BLaER1 (cell line): ENCODE results near the gene GRM8.
A peak's percentile ranks its signal among the peaks of the same experiment; 100 is the strongest.

Source experiments
- H3K27ac ChIP-seq: shearing (Covaris generic); formaldehyde crosslinking; 2 replicates; pipeline ENCODE4 v1.8.1; 2022
- H3K27me3 ChIP-seq: shearing (Covaris generic); formaldehyde crosslinking; 2 replicates; pipeline ENCODE4 v1.8.1; 2022
- H3K36me3 ChIP-seq: shearing (Covaris generic); formaldehyde crosslinking; 2 replicates; pipeline ENCODE4 v1.8.1; 2022
- H3K4me1 ChIP-seq: shearing (Covaris generic); formaldehyde crosslinking; 2 replicates; pipeline ENCODE4 v1.8.1; 2022
- H3K4me2 ChIP-seq: shearing (Covaris generic); formaldehyde crosslinking; 2 replicates; pipeline ENCODE4 v1.8.1; 2022
- H3K4me3 ChIP-seq: shearing (Covaris generic); formaldehyde crosslinking; 2 replicates; pipeline ENCODE4 v1.8.1; 2022
- H3K9ac ChIP-seq: shearing (Covaris generic); formaldehyde crosslinking; 2 replicates; pipeline ENCODE4 v1.8.1; 2022
- H3K9me3 ChIP-seq: shearing (Covaris generic); formaldehyde crosslinking; 2 replicates; pipeline ENCODE4 v1.8.1; 2022
- H4K20me1 ChIP-seq: shearing (Covaris generic); formaldehyde crosslinking; 2 replicates; pipeline ENCODE4 v1.8.1; 2022
- Cebpa-rat ChIP-seq: shearing (Covaris generic); IDR thresholded peaks from 2 replicates; pipeline ENCODE4 v1.8.1; 2022

GRM8 gene

DNA sequence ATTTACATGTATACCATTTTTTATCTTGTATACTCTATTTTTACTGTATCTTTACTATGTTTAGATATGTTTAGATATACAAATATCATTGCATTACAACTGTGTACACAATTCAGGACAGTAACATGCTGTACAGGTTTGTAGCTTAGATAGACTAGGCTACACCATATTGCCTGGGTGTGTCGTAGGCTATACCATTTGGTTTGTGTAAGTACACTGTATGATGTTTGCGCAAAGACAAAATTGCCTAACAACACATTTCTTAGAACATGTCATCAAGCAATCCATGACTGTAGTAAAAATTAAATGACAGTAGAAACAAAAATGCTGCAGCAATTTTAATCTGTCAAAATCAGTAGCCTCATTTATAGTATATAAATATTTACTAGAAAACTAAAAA is 812.2 kb downstream of the GRM8 start:
- no peaks in the 10 kb centered on the region for H3K4me1 ChIP-seq
- no peaks in the 10 kb centered on the region for H3K27me3 ChIP-seq
- no peaks in the 10 kb centered on the region for H3K9me3 ChIP-seq
- H4K20me1 ChIP-seq: no peaks in the 10 kb centered on the region
- no peak overlapping the region for H3K9ac ChIP-seq
- no peak overlapping the region for H3K27ac ChIP-seq
- H3K4me3 ChIP-seq: no peak overlapping the region
- H3K4me2 ChIP-seq: no peak overlapping the region
- H3K36me3 ChIP-seq: no peaks in the 10 kb centered on the region
- TF ChIP-seq Cebpa-rat: no peak

DNA sequence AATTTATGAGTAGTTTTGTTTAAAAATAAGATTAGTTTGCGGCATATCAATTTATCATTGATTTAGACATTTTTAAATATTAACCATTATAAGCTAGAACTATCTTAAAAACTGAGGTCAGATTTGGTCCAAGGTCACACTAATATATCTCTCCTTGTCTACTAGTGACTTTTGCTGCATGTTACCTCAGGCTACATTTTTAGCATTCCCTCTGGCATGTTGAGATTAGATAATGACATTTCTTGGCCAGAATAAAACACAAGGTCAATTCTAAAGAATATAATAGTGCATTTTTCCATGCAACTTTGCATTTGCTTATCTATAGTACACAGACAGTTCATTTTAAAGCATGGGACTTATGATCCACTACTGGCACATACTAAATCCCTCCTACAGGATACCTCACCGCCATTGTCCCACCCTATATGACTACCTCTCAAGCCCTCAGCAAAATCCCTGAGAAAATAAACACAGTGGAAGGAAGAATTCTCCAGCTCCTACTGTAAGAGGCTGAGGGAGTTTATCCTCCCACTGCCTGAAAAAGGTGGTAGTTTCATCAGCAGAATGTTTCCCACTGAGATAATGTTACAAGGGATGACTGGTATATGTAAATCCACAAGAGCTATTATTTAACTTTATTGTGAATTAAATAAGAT is 816.4 kb downstream of the GRM8 start:
- no peaks in the 10 kb centered on the region for H3K4me1 ChIP-seq
- no peak overlapping the region for H3K9ac ChIP-seq
- no peak overlapping the region for H3K4me2 ChIP-seq
- H3K9me3 ChIP-seq: no peaks in the 10 kb centered on the region
- H3K4me3 ChIP-seq: no peak overlapping the region
- no peaks in the 10 kb centered on the region for H3K36me3 ChIP-seq
- no peak for TF ChIP-seq Cebpa-rat
- H3K27me3 ChIP-seq: no peaks in the 10 kb centered on the region
- H3K27ac ChIP-seq: no peak overlapping the region
- no peaks in the 10 kb centered on the region for H4K20me1 ChIP-seq

DNA sequence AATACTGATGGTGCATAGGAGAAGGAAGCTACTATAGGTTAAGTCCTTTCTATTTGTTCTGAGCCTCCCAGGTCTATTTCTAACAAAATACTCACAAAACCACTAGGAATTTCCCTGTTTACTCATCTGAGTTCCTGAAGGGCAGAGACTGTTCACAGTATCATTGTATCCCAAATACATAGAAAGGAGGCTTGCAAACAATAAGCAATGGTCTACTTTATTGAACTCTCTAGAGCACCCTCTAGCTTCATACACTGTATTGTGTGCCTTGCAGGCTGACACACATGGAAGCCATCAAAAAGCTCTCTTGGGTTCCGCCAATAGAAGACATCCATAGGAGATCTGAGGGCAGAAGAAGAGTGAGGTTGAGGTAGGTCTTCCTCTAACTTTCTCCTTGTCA is 826.1 kb downstream of the GRM8 start:
- Histone ChIP-seq H3K9me3 (no peaks in the 10 kb centered on the region), H3K4me2 (no peak overlapping the region), H3K9ac (no peak overlapping the region), H3K27ac (no peak overlapping the region), H3K4me1 (no peaks in the 10 kb centered on the region), H3K4me3 (no peak overlapping the region), H3K27me3 (no peaks in the 10 kb centered on the region), H3K36me3 (no peaks in the 10 kb centered on the region), H4K20me1 (no peaks in the 10 kb centered on the region)
- TF ChIP-seq Cebpa-rat: no peak

DNA sequence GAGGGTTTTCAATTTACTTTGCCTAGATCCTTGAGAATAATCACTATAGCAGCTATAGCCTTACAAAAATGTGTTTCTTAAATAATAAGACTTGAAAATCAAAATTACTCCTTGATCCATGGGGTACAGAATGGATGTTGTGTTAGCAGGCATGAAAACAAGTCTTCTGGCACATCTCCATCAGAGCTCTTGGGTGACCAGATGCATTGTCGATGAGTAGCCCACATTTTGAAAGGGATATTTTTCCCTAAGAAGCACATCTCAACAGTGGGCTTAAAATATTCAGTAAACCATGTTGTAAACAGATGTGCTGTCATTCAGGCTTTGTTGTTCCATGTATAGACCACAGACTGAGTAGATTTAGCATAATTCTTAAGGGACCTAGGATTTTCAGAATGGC is 827.8 kb downstream of the GRM8 start:
- no peak overlapping the region for H3K4me2 ChIP-seq
- H3K27me3 ChIP-seq: no peaks in the 10 kb centered on the region
- H3K36me3 ChIP-seq: no peaks in the 10 kb centered on the region
- no peak overlapping the region for H3K4me3 ChIP-seq
- no peak for TF ChIP-seq Cebpa-rat
- no peaks in the 10 kb centered on the region for H3K4me1 ChIP-seq
- H3K9ac ChIP-seq: no peak overlapping the region
- no peak overlapping the region for H3K27ac ChIP-seq
- H3K9me3 ChIP-seq: no peaks in the 10 kb centered on the region
- H4K20me1 ChIP-seq: no peaks in the 10 kb centered on the region

DNA sequence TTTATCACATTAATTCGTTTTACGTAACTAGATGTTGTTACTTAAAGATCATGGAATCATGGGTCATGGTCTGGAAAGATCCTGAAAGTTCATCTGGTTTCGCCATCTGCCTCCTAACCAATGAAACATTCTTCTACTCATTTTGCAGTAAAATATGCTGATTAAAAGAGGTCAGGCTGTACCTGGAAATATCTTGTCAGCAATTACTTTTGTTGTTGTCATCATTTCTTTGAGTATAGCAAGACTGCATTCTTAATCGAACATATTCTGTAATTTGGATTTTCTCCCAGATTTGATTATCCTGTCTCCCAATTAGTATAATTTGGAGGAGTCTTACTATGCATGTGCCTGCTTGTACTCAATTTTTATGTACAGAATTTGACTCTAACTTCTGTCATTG is 833.7 kb downstream of the GRM8 start:
- no peaks in the 10 kb centered on the region for H3K9me3 ChIP-seq
- no peaks in the 10 kb centered on the region for H3K27me3 ChIP-seq
- H3K27ac ChIP-seq: no peak overlapping the region
- TF ChIP-seq Cebpa-rat: no peak
- no peaks in the 10 kb centered on the region for H3K36me3 ChIP-seq
- H4K20me1 ChIP-seq: no peaks in the 10 kb centered on the region
- H3K9ac ChIP-seq: no peak overlapping the region
- H3K4me1 ChIP-seq: no peaks in the 10 kb centered on the region
- H3K4me3 ChIP-seq: no peak overlapping the region
- no peak overlapping the region for H3K4me2 ChIP-seq

DNA sequence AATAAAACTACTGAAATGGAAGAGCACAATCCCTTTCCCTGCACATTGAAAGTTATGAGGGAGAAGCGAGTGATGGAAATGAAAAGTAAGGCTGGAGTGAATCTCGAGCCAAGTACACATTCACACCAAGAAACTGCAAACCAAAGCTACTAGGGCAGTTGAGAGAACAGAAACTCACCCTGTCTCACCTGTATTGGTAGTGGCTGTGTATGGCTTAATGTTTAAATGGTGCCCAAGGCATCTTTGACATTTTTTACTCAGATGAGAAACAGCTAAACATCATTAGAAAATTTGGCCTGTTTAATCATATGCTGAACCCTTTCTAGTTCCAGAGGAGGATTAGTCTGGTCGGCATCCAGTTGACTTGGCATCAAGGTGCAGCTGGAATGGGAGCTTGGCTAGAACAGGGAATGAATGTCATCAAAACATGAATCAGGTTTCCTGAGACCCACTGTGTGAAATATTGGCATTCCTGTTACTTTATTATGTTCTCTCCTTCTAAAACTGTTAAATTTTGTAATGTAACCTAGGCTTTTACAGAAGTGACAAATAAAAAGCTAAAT is 840.8 kb downstream of the GRM8 start:
- Histone ChIP-seq H3K4me1 (no peaks in the 10 kb centered on the region), H3K4me3 (no peak overlapping the region), H3K9ac (no peak overlapping the region), H3K27ac (no peak overlapping the region), H4K20me1 (no peaks in the 10 kb centered on the region), H3K9me3 (no peaks in the 10 kb centered on the region), H3K36me3 (no peaks in the 10 kb centered on the region), H3K27me3 (no peaks in the 10 kb centered on the region), H3K4me2 (no peak overlapping the region)
- no peak for TF ChIP-seq Cebpa-rat

DNA sequence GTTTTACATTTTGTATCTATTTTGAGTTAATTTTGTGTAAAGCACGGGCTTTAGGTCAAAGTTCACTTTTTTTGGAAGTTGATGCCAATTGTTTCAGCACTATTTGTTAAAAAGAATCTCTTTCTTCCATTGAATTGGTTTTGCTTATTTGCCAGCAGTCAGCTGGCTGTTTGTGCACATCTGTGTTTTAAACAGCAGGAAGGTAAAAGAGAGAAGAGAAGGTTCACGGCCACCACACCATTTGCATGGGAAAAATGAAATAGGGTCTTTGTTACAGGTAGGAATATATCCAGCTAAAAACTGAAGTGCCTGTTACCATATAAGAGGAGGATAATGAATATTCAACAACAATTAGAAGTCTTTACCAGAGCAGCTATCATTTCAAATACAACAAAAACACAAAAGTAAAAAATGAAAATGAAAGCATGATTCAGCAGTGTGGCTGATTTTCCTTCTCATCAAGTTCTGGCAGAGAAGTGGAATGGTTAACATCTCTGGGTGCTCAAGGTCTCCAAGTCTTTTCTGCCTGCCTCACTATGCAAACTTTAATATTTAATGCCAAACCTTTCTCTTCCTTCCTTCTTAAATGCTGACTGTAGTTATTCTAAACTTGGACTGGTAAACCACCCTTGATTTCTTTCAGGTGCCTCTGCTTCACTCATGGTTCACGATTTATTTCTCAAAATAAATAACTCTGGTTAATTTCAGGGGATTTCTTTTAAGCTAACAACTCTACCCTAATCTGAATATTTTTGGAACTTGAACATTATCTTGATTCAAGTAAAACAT is 841.5 kb downstream of the GRM8 start:
- Histone ChIP-seq H3K4me3 (no peak overlapping the region), H3K9me3 (no peaks in the 10 kb centered on the region), H3K4me1 (no peaks in the 10 kb centered on the region), H4K20me1 (no peaks in the 10 kb centered on the region), H3K36me3 (no peaks in the 10 kb centered on the region), H3K4me2 (no peak overlapping the region; the same call in 1 of the 2 replicates), H3K27me3 (no peaks in the 10 kb centered on the region), H3K9ac (no peak overlapping the region), H3K27ac (no peak overlapping the region)
- no peak for TF ChIP-seq Cebpa-rat

DNA sequence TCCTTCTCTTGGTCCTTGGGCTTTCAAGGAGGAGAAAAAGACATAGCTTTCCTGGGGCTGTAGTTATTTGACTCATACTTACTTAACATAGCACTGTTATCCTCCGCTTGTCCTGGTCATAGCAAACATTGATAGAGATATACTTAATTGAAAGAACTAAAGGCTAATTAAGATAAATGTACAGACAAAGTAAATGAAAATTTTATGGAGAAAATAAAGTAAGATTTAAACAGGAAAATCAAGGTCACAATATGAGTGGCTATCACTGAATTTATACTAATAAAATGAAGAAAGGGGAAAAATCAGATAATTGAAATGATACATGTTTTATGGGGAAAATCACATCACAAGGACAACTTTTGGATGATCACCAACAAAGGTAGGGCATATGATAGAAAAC is 849.7 kb downstream of the GRM8 start:
- Histone ChIP-seq H3K27ac (no peak overlapping the region), H3K9me3 (no peaks in the 10 kb centered on the region), H3K9ac (no peak overlapping the region)

DNA sequence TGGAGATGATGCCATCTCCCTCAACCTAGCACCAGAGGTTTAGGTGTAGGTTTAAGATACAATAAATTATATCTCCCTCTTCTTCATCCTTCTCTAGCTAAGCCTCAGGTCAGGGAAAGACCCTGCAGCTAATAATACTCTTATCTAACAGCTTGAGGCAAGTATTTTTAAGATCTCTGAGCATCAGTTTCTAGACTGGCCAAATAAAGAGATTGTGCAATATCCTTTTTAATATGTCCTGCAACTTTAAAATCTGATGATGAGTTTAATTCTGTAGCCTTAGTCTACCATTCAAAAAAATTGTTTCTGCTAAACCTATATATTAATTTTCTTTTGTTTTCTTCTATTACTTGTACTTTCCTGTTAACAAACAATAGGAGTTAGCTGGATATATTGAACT is 850.8 kb downstream of the GRM8 start:
- Histone ChIP-seq H3K4me3 (no peak overlapping the region), H3K36me3 (no peaks in the 10 kb centered on the region), H3K27me3 (no peaks in the 10 kb centered on the region), H3K9me3 (no peaks in the 10 kb centered on the region), H3K9ac (no peak overlapping the region), H3K4me1 (no peaks in the 10 kb centered on the region), H4K20me1 (no peaks in the 10 kb centered on the region), H3K4me2 (no peak overlapping the region), H3K27ac (no peak overlapping the region)
- peak; percentile 15; the same call in 1 of the 2 replicates for TF ChIP-seq Cebpa-rat

More for the DNA sequence above, 849.7 kb downstream of the GRM8 start:
- Histone ChIP-seq H3K36me3 (no peaks in the 10 kb centered on the region), H3K4me1 (no peaks in the 10 kb centered on the region), H3K27me3 (no peaks in the 10 kb centered on the region), H3K4me2 (no peak overlapping the region), H4K20me1 (no peaks in the 10 kb centered on the region), H3K4me3 (no peak overlapping the region)
- no peak for TF ChIP-seq Cebpa-rat

DNA sequence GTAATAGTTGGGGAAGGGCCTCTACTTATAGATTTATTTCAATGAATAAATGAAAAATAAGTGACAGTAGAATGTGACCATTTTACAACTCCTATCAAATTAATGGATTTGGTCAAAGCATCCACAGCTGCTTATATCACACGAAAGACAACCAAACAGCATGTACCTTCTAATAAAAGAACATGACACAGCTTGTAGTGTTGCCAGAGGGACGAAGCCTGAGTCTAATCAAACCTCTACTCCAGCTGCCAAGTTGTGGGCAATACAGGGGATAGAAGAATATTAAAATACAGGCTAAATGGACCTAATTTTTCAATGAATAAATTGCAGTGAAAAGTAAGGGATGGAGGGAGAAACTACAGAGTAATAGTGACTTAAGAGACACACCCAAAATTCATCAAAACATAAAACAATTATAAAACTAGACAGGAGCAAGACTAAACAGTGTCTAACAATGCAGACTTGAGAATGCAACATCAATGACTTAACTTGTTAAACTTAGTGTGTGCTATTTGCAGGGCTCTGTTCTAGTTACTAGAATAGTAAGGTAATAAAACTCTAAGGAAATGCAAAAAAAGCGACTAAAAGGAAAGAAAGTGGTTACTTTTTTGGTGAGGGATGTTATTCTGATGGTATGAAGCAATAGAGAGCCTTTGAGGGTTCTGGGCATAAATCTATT is 853.8 kb downstream of the GRM8 start:
- Histone ChIP-seq H3K9ac (no peak overlapping the region), H3K9me3 (no peaks in the 10 kb centered on the region), H4K20me1 (no peaks in the 10 kb centered on the region), H3K36me3 (no peaks in the 10 kb centered on the region), H3K4me3 (no peak overlapping the region), H3K4me2 (no peak overlapping the region), H3K27me3 (no peaks in the 10 kb centered on the region), H3K4me1 (no peaks in the 10 kb centered on the region), H3K27ac (no peak overlapping the region)
- TF ChIP-seq Cebpa-rat: no peak
